DOHH2 (cell line): ENCODE data around the gene CLEC20A.

Source experiments
- H3F3A ChIP-seq: fragments of 200-600 bp; sonication (generic), shearing (Covaris generic); 2 replicates; pipeline ENCODE4 v1.6.0; 2016; ENCODE audit warnings: antibody characterized with exemption, mild to moderate bottlenecking; ENCODE audit not compliant: control insufficient read depth, insufficient read depth
- H3K27ac ChIP-seq: fragments of 200-600 bp; sonication (generic); 2 replicates; pipeline ENCODE4 v1.5.1; 2014; ENCODE audit warnings: low read depth, mild to moderate bottlenecking, low read length, moderate library complexity
- H3K27me3 ChIP-seq: fragments of 200-600 bp; sonication (generic); 2 replicates; pipeline ENCODE4 v1.6.1; 2014; ENCODE audit warnings: mild to moderate bottlenecking, low read length, mixed read lengths; ENCODE audit not compliant: control insufficient read depth
- H3K36me3 ChIP-seq: fragments of 200-600 bp; sonication (generic); 2 replicates; pipeline ENCODE4 v1.6.1; 2014; ENCODE audit warnings: mild to moderate bottlenecking, low read length, moderate library complexity, mixed read lengths; ENCODE audit not compliant: control insufficient read depth
- H3K4me1 ChIP-seq: fragments of 200-600 bp; sonication (generic); 2 replicates; pipeline ENCODE4 v1.6.1; 2014; ENCODE audit warnings: mild to moderate bottlenecking, low read length, mixed read lengths; ENCODE audit not compliant: control insufficient read depth
- H3K4me2 ChIP-seq: fragments of 200-600 bp; sonication (generic); 2 replicates; pipeline ENCODE4 v1.6.0; 2014; ENCODE audit warnings: mild to moderate bottlenecking, low read length, moderate library complexity
- H3K4me3 ChIP-seq: fragments of 200-600 bp; sonication (generic); 2 replicates; pipeline ENCODE4 v1.5.1; 2014; ENCODE audit warnings: mild to moderate bottlenecking, low read length, mixed read lengths
- H3K79me2 ChIP-seq: fragments of 200-600 bp; sonication (generic); 2 replicates; pipeline ENCODE4 v1.6.1; 2014; ENCODE audit warnings: mild to moderate bottlenecking, low read length, mixed read lengths; ENCODE audit not compliant: control insufficient read depth
- H3K9me2 ChIP-seq: fragments of 200-600 bp; sonication (generic); replicated peaks from 2 replicates; pipeline ENCODE4 v1.6.1; 2014; ENCODE audit warnings: mild to moderate bottlenecking, low read length, mixed read lengths; ENCODE audit not compliant: control insufficient read depth
- H3K9me3 ChIP-seq: fragments of 200-600 bp; sonication (generic); 2 replicates; pipeline ENCODE4 v1.6.1; 2014; ENCODE audit warnings: antibody characterized with exemption, low read length, mixed read lengths; ENCODE audit not compliant: control insufficient read depth, insufficient read depth
- H4K20me1 ChIP-seq: fragments of 200-600 bp; sonication (generic); 2 replicates; pipeline ENCODE4 v1.6.0; 2014; ENCODE audit warnings: low read depth, mild to moderate bottlenecking, antibody characterized with exemption, low read length, moderate library complexity; ENCODE audit not compliant: control insufficient read depth, insufficient read depth
- EZH2phosphoT487 ChIP-seq: fragments of 200-600 bp; sonication (generic); IDR thresholded peaks from 2 replicates; pipeline ENCODE4 v1.6.1; 2017; ENCODE audit warnings: borderline replicate concordance, mild to moderate bottlenecking, antibody characterized with exemption, low read length, moderate library complexity, mixed read lengths
- TF ChIP-seq, protein P1 (sequence below): fragments of 200-600 bp; sonication (generic); IDR thresholded peaks from one replicate; pipeline ENCODE4 v1.5.1; 2014; ENCODE audit warnings: antibody characterized with exemption, mild to moderate bottlenecking, low read depth, low read length; ENCODE audit not compliant: poor library complexity, severe bottlenecking

Gene CLEC20A

DNA sequence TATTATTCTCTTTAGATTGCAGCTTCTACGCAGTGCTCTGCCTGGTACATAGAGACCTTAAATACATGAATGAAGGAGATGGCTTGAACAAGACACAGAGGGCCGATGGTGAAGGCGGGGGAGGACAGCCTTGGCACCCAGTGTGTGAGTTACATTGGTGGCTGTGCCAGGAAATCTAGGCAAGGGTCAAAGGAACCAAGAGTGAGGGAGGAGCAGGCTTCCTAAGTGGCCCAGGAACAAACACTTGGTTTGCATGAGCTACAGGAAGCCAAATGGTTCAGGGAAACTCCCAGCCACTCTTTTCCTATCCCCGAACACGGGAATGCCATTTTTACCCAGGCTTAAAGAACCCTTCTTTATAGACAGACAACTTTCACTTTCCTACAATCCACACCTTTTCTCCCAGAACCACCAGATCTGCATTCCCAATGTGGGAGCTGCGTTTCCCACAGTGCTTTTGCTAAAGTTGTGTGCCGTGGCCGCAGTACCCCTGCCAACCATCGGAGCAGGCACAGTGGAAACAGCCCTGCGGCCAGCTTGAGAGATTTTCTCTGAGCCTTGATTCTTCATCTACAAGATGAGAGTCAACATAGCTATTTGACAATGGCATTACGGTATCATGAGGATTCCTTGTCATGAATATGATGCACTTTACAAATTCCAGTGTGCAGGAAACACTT is 3.5 kb upstream of the CLEC20A start:
- H3K4me1 ChIP-seq = no peaks in the 10 kb centered on the region
- TF ChIP-seq, protein P1, sequence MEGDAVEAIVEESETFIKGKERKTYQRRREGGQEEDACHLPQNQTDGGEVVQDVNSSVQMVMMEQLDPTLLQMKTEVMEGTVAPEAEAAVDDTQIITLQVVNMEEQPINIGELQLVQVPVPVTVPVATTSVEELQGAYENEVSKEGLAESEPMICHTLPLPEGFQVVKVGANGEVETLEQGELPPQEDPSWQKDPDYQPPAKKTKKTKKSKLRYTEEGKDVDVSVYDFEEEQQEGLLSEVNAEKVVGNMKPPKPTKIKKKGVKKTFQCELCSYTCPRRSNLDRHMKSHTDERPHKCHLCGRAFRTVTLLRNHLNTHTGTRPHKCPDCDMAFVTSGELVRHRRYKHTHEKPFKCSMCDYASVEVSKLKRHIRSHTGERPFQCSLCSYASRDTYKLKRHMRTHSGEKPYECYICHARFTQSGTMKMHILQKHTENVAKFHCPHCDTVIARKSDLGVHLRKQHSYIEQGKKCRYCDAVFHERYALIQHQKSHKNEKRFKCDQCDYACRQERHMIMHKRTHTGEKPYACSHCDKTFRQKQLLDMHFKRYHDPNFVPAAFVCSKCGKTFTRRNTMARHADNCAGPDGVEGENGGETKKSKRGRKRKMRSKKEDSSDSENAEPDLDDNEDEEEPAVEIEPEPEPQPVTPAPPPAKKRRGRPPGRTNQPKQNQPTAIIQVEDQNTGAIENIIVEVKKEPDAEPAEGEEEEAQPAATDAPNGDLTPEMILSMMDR = no peak
- TF ChIP-seq EZH2phosphoT487 = no peak
- no peaks in the 10 kb centered on the region for H4K20me1 ChIP-seq
- no peaks in the 10 kb centered on the region for H3K9me2 ChIP-seq
- H3K4me2 ChIP-seq = no peak overlapping the region
- no peaks in the 10 kb centered on the region; the same call in 1 of the 2 replicates for H3K27me3 ChIP-seq
- H3F3A ChIP-seq = no peaks in the 10 kb centered on the region
- H3K36me3 ChIP-seq = no peaks in the 10 kb centered on the region
- no peaks in the 10 kb centered on the region for H3K9me3 ChIP-seq
- H3K4me3 ChIP-seq = no peak overlapping the region
- no peaks in the 10 kb centered on the region for H3K79me2 ChIP-seq
- H3K27ac ChIP-seq = no peak overlapping the region

DNA sequence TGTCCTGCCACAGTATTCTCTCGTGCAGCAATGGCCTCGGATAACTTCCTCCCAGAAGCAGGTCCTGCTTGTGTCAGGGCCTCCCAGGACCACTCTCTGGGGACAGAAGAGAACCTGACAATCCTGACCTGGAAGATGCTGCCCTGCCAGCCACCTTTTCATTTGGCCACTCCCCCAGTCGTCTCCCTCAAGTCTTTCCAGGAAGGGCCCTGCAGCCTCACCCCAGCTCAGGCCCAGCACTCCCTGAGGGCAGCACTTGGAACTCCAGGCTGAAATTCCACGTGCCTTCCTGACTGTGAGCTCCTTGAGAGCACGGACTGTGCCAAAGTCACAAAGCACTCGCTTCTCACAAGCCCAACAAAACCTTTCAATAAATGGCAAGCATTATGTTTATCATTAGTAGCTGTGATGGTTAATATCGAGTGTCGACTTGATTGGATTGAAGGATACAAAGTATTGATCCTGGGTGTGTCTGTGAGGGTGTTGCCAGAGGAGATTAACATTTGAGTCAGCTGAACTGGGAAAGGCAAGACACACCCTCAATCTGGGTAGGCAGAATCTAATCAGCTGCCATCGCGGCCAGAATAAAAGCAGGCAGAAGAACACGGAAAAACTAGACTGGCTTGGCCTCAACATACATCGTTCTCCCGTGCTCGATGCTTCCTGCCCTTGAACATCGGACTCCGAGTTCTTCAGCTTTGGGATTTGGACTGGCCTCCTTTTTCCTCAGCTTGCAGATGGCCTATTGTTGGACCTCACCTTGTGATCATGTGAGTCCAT is 2.3 kb upstream of the CLEC20A start:
- no peak overlapping the region for H3K27ac ChIP-seq
- no peak for TF ChIP-seq EZH2phosphoT487
- TF ChIP-seq, protein P1 = no peak

DNA sequence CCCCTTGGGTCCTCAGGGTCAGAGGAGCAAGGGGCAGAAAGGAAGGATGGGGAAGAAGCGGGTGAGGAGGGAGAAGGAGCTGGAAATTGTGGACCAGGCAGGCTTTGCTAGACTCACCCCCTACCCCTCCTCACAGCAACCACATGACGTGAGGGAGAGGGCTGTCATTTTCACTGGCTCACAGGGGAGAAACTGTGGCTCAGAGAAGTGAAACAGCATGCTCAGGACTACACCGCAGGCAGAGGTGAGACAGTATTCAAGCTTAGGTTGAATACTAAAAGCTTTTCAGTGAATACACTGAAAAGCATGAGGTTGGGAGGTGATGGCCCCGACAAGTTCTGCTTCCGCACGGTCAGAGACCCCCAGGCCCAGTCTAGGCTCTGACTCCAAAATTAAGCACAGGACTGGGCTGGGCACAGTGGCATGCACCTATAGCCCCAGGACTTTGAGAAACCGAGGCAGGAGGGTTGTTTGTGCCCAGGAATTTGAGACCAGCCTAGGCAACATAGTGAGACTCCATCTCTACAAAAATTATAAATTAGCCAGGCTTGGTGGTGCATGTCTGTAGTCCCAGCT is 1.2 kb upstream of the CLEC20A start:
- H3K36me3 ChIP-seq = no peaks in the 10 kb centered on the region
- H3K4me2 ChIP-seq = no peak overlapping the region
- H3K27ac ChIP-seq = no peak overlapping the region
- H3K79me2 ChIP-seq = no peaks in the 10 kb centered on the region
- no peaks in the 10 kb centered on the region for H4K20me1 ChIP-seq
- H3K9me2 ChIP-seq = no peaks in the 10 kb centered on the region
- no peaks in the 10 kb centered on the region for H3K27me3 ChIP-seq
- no peaks in the 10 kb centered on the region for H3K9me3 ChIP-seq
- H3F3A ChIP-seq = no peaks in the 10 kb centered on the region
- no peak overlapping the region for H3K4me3 ChIP-seq
- TF ChIP-seq, protein P1 = no peak
- TF ChIP-seq EZH2phosphoT487 = no peak
- no peaks in the 10 kb centered on the region for H3K4me1 ChIP-seq

More for the DNA sequence above, 2.3 kb upstream of the CLEC20A start:
- Histone ChIP-seq H3F3A (no peaks in the 10 kb centered on the region), H3K4me2 (no peak overlapping the region), H3K27me3 (no peaks in the 10 kb centered on the region; the same call in 1 of the 2 replicates), H4K20me1 (no peaks in the 10 kb centered on the region), H3K9me2 (no peaks in the 10 kb centered on the region), H3K79me2 (no peaks in the 10 kb centered on the region), H3K36me3 (no peaks in the 10 kb centered on the region), H3K4me1 (no peaks in the 10 kb centered on the region), H3K4me3 (no peak overlapping the region), H3K9me3 (no peaks in the 10 kb centered on the region)
